HL-60 (cell line): ENCODE data around the gene ECHS1.

ENCODE experiments used
- DNase-seq, 2 experiments: peaks; one replicate each; pipeline ENCODE4 v3.0.0-alpha.2; 2010 to 2020; ENCODE audit warnings: low read depth in 1 of 2, low spot score in 1 of 2
- H3K27ac ChIP-seq: fragments of 250-450 bp; sonication (Bioruptor Pico); replicated peaks from 2 replicates; pipeline ENCODE4 v1.5.1; 2020; ENCODE audit warnings: mild to moderate bottlenecking, moderate library complexity
- H3K27me3 ChIP-seq: fragments of 250-450 bp; sonication (Bioruptor Pico); 2 replicates; pipeline ENCODE4 v1.5.1; 2021; ENCODE audit warnings: mild to moderate bottlenecking, moderate library complexity; ENCODE audit not compliant: insufficient read depth, poor library complexity, severe bottlenecking
- H3K4me3 ChIP-seq: replicated peaks from 2 replicates; pipeline ENCODE4 v1.5.1; 2011; ENCODE audit warnings: mild to moderate bottlenecking, control low read depth, low read length; ENCODE audit not compliant: insufficient read depth
- GABPA ChIP-seq: IDR thresholded peaks from 2 replicates; pipeline ENCODE4 v1.6.1; 2012; ENCODE audit warnings: low read depth
- POLR2AphosphoS5 ChIP-seq: IDR thresholded peaks from 2 replicates; pipeline ENCODE4 v1.6.1; 2012; ENCODE audit warnings: low read depth
- SPI1 ChIP-seq: IDR thresholded peaks from 2 replicates; pipeline ENCODE4 v1.6.1; 2012; ENCODE audit warnings: low read depth, mild to moderate bottlenecking, borderline replicate concordance
- TF ChIP-seq, protein P1 (sequence below): IDR thresholded peaks from 2 replicates; pipeline ENCODE4 v1.6.1; 2012; ENCODE audit warnings: low read depth; ENCODE audit not compliant: insufficient replicate concordance
- TF ChIP-seq, protein P2 (sequence below): IDR thresholded peaks from one replicate; pipeline ENCODE4 v1.5.1; 2011; ENCODE audit warnings: low read length, control low read depth, inconsistent platforms; ENCODE audit not compliant: insufficient read depth

Gene ECHS1

DNA sequence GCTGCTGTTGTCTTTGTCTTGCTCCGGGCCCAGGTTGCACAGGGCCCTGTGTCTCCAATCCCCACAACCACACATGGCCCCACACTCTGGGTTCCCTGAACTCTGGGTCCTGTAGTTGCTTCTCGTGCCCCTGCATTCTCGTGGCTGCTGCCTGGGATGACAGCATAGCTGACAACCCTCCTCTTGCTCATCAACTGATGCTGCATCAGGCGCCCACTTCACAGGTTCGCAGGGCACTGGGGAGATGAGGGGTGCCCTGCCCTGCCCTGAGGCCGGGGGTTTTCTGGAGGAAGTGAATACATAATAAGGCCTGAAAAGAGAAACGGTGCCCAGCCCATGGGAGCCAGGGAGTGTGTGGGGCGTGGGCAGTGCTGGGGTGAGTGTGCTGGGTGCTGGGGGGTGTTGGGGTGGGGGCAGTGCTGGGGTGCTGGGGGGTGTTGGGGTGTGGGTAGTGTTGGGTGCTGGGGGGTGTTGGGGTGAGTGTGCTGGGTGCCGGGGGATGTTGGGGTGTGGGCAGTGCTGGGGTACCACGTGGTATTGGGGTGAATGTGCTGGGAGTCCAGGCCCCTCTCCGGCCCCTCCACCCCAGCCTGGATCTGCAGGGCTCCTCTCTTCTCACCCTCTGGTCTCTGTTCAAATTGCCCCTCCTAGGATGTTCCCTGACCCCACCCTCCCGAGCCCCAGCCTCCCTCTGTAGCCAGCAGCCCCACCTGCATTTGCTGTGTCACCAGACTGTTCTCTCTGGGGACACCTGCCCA is 18.8 kb upstream of the ECHS1 start:
- Histone ChIP-seq H3K4me3 (no peak overlapping the region), H3K27me3 (no peaks in the 10 kb centered on the region), H3K27ac (no peak overlapping the region)
- TF ChIP-seq POLR2AphosphoS5 (no peak), SPI1 (no peak), GABPA (no peak)
- TF ChIP-seq, protein P1, sequence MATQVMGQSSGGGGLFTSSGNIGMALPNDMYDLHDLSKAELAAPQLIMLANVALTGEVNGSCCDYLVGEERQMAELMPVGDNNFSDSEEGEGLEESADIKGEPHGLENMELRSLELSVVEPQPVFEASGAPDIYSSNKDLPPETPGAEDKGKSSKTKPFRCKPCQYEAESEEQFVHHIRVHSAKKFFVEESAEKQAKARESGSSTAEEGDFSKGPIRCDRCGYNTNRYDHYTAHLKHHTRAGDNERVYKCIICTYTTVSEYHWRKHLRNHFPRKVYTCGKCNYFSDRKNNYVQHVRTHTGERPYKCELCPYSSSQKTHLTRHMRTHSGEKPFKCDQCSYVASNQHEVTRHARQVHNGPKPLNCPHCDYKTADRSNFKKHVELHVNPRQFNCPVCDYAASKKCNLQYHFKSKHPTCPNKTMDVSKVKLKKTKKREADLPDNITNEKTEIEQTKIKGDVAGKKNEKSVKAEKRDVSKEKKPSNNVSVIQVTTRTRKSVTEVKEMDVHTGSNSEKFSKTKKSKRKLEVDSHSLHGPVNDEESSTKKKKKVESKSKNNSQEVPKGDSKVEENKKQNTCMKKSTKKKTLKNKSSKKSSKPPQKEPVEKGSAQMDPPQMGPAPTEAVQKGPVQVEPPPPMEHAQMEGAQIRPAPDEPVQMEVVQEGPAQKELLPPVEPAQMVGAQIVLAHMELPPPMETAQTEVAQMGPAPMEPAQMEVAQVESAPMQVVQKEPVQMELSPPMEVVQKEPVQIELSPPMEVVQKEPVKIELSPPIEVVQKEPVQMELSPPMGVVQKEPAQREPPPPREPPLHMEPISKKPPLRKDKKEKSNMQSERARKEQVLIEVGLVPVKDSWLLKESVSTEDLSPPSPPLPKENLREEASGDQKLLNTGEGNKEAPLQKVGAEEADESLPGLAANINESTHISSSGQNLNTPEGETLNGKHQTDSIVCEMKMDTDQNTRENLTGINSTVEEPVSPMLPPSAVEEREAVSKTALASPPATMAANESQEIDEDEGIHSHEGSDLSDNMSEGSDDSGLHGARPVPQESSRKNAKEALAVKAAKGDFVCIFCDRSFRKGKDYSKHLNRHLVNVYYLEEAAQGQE = no peak
- TF ChIP-seq, protein P2, sequence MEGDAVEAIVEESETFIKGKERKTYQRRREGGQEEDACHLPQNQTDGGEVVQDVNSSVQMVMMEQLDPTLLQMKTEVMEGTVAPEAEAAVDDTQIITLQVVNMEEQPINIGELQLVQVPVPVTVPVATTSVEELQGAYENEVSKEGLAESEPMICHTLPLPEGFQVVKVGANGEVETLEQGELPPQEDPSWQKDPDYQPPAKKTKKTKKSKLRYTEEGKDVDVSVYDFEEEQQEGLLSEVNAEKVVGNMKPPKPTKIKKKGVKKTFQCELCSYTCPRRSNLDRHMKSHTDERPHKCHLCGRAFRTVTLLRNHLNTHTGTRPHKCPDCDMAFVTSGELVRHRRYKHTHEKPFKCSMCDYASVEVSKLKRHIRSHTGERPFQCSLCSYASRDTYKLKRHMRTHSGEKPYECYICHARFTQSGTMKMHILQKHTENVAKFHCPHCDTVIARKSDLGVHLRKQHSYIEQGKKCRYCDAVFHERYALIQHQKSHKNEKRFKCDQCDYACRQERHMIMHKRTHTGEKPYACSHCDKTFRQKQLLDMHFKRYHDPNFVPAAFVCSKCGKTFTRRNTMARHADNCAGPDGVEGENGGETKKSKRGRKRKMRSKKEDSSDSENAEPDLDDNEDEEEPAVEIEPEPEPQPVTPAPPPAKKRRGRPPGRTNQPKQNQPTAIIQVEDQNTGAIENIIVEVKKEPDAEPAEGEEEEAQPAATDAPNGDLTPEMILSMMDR = no peak
- no peak for DNase-seq

DNA sequence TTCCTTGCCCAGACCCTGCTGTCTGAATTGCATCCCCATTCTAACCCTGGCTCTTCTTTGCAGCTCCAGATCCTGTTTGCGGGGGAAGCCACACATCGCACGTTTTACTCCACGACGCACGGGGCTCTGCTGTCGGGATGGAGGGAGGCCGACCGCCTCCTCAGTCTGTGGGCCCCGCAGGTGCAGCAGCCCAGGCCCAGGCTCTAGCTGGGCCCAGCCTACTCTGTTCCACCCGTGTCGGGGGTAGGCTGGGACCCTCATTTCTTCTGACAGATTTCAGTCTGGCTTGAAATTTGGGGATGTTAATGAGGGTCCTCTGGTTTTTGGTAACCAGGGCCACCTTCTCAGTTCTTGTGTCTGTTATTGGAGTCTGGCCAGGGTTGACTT is 18.1 kb upstream of the ECHS1 start:
- no peak for DNase-seq
- H3K27ac ChIP-seq = no peak overlapping the region
- H3K4me3 ChIP-seq = no peak overlapping the region
- no peaks in the 10 kb centered on the region for H3K27me3 ChIP-seq
- TF ChIP-seq SPI1 (no peak), POLR2AphosphoS5 (no peak), GABPA (no peak)
- TF ChIP-seq, protein P1 = no peak
- TF ChIP-seq, protein P2 = no peak

DNA sequence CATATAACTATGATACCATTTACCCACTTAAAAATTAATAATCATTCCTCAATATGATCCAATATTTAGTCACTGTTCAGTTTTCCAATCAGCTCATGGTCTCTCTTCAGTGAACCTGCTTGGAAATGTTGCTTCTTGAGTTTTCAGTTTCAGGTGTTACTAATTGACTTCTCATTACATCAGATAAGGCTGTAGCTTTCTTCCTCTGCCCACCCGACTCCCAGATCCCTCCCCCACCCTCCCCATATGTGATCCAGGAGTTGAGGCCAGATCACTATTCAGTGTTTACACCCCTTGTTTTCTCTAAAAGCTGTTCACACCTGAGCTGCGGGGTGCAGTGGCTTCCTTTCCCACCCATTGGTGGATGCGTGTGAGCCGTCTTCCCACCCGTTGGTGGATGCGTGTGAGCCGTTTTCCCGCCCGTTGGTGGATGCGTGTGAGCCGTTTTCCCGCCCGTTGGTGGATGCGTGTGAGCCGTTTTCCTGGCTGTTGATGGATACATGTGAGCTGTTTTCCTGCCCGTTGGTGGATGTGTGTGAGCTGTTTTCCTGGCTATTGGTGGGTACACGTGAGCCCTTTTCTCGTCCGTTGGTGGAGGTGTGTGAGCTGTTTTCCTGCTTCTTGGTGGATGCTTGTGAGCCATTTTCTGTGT is 17.6 kb upstream of the ECHS1 start:
- H3K27ac ChIP-seq = peak overlapping the region; percentile 8; the same call in 1 of the 2 replicates
- H3K4me3 ChIP-seq = no peak overlapping the region; the same call in 1 of the 2 replicates
- no peaks in the 10 kb centered on the region for H3K27me3 ChIP-seq
- no peak for DNase-seq
- TF ChIP-seq GABPA (no peak), SPI1 (no peak)
- TF ChIP-seq, protein P2 = no peak
